GM10266 (cell line): ENCODE measurements around the gene AIG1.

Experiments
- DNase-seq: peaks from one replicate; pipeline ENCODE4 v3.0.0; 2012; ENCODE audit errors: extremely low spot score
- CTCF ChIP-seq: IDR thresholded peaks from 2 replicates; pipeline ENCODE4 v1.5.1; 2012; ENCODE audit warnings: mild to moderate bottlenecking, low read depth; ENCODE audit not compliant: control insufficient read depth, insufficient read depth; ENCODE audit errors: missing control alignments

AIG1 gene

GRCh38 chr6:143279385-143279784 lies 218.7 kb downstream of the AIG1 start:
- peak; percentile 21 for TF ChIP-seq CTCF
- peak; percentile 11 for DNase-seq

DNA sequence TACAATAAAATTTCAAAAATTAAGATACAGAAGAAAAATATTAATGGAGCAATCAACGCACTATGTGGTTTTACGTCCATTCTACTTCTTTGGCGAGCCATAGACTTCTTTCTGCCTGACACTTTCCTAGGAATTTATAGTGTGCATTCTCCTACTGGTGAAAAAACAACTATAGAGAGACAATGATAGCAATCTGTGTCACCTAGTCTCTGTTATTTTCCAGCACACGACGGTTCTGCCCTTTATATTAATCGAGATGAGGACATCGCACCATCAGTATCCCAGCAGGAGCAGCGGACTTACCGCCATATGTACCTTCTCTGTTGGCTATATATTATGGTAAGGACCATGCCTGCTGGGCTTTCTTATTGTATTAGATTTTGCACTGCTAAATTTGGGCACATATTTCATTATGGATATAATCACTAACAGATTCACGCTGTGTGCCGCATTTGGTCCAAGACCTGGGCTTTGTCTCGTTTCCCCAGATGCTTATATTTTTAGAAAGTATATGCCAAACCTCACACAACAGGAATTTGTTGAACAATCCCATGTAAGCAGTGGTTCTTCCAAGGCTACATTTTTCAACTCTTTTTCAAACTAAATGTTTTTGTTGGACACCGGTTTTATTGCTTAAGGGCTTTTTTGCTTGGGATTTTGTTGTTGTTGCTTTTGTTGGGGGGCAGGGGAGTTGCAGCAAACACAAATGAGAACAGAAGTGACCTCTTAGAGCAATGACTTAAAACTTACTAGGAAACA lies 223.4 kb downstream of the AIG1 start:
- no peak for TF ChIP-seq CTCF
- DNase-seq = no peak

DNA sequence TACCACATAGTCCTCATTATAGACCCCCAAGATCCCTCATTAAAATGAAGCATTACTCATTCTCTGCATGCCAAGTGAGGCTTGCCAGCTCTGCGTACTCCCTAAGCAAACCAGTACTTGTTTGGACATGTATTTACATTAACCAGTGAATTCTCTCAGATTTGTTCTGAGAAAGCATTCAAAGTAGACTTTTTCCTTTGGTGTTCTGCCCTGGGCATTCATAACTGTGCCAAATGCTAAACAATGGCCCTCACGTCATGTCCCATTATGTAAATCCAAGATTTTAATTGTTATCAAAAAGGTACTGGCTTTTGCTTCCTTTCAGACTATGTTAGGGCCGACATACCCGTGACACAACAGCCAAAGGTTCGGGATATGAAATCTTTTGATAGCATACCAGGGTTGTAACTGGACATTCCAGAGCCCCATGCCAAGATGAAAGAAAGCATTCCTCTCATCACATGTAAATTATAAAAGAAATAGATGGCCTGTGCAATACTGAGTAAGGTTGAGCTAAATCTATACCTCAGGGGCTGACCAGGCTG lies 225.6 kb downstream of the AIG1 start:
- no peak for TF ChIP-seq CTCF
- DNase-seq = no peak

DNA sequence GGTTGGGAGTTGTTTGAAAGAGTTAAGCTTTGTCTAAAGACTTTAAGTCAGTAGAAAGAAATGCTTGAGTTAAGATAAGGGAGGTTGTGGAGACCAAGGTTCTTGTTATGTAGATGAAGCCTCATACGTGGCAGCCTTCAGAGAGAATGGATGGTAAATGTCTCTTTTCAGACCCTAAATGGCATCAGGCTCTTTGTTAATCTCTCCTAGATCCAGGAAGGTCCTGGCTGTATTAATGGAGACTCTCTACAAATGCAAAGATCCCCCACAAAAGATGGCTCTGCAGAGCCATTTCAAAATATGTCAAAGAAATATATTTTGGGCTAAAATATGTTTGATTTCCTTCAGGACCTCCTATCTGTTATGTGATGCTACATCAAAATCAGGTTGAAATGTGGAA lies 228.2 kb downstream of the AIG1 start:
- no peak for DNase-seq
- TF ChIP-seq CTCF = no peak

DNA sequence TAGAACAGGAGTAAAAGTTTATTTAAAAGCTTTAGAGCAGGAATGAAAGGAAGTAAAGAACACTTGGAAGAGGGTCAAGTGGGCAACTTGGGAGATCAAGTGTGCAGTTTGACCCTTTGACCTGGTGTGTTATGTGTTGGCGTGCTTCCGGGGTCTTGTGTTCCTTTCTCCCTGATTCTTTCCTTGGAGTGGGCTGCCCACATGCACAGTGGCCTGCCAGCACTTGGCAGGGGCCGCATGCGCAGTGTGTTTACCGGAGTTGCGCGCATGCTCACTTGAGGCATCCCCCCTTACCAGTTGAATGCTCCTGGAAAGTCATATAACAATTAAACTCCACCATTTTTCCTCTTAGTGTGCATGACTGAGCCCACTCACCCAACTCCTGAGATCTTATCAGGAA lies 229.5 kb downstream of the AIG1 start:
- no peak for DNase-seq
- no peak for TF ChIP-seq CTCF

DNA sequence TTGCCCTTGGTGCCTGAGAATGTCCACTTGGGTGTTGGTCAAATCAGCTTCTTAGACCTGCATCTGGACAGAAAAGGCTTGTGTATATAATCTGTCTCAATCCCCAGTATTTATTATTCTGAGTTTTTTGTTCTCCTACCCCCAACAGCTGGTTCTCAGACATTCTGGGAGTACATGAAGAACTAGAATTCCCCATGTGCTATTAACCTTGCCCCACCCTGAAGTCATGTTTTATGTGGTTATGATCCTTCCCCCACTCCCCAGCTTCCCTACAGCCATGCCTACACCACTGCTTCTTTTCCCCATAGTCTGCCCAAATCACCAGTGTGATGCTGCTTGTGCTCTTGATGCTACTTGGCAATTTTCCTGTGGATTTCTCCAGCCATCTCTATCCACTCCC lies 232.8 kb downstream of the AIG1 start:
- TF ChIP-seq CTCF = no peak
- DNase-seq = no peak

DNA sequence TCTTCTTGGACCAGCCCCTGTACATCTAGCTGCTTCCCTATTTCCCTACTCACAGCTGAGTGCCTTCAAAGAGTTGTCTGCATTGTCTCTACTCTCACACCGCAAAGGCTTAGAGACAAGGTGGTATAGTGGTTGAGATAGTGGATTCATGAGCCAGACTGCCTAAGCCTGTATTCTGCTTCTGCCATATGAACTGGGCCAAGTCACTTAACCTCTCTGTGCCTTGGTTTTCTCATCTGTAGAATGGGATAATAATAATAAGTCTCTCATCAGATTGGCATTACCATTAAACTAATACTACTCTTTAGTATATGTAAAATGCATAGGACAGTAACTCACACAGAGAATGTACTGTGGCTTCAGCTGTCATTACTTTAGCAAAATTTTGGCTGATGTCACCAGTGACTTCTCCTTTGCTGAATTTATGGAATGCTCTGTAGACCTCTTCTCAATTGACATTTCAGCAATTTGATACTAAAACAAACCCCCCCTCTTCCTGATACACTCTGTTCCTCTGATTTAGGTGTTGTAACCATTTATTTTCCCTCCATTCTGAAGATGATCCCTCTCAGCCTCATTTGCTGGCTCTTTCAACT lies 233.7 kb downstream of the AIG1 start:
- no peak for TF ChIP-seq CTCF
- DNase-seq = no peak
